H1 (cell line): Measurements from ENCODE around the gene PDIA5.

Source experiments
- RFX5 ChIP-seq: IDR thresholded peaks from 2 replicates; pipeline ENCODE4 v1.6.1; 2011; ENCODE audit warnings: low read depth, low read length, improper control_type of control experiment, borderline replicate concordance
- TF ChIP-seq, protein P1 (sequence below), 3 experiments: IDR thresholded peaks; 1 replicate in 2 of 3; 2 replicates in 1 of 3; pipeline versions ENCODE4 v1.5.1 to v1.6.1; 2011; ENCODE audit warnings: low read length in 3 of 3, mild to moderate bottlenecking in 3 of 3, inconsistent platforms in 2 of 3, low read depth in 1 of 3, moderate library complexity in 1 of 3; ENCODE audit not compliant: insufficient read depth in 1 of 3; ENCODE audit errors: control extremely low read depth in 1 of 3

GRCh38 chr3:123031051-123031450, 35.8 kb upstream of the PDIA5 start:
- TF ChIP-seq, protein P1, sequence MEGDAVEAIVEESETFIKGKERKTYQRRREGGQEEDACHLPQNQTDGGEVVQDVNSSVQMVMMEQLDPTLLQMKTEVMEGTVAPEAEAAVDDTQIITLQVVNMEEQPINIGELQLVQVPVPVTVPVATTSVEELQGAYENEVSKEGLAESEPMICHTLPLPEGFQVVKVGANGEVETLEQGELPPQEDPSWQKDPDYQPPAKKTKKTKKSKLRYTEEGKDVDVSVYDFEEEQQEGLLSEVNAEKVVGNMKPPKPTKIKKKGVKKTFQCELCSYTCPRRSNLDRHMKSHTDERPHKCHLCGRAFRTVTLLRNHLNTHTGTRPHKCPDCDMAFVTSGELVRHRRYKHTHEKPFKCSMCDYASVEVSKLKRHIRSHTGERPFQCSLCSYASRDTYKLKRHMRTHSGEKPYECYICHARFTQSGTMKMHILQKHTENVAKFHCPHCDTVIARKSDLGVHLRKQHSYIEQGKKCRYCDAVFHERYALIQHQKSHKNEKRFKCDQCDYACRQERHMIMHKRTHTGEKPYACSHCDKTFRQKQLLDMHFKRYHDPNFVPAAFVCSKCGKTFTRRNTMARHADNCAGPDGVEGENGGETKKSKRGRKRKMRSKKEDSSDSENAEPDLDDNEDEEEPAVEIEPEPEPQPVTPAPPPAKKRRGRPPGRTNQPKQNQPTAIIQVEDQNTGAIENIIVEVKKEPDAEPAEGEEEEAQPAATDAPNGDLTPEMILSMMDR (IDR thresholded peaks at IDR 0.05; ENCODE audit: control extremely low read depth in 1 of 3, insufficient read depth in 1 of 3, low read depth in 1 of 3, low read length in 3 of 3): no peak
- TF ChIP-seq RFX5: no peak
